ENCODE results near the gene NCF4.

- TF ChIP-seq RNF219 (CRISPR knock-in tag; IDR thresholded peaks at IDR 0.05) (no peak), FOSL1 (tag; conservative IDR thresholded peaks at IDR 0.05) (no peak), CEBPZ (IDR thresholded peaks at IDR 0.05; ENCODE audit: borderline replicate concordance, low read depth, low read length) (no peak), CTCF (IDR thresholded peaks at IDR 0.05 in 2 of 3, conservative IDR thresholded peaks at IDR 0.05 in 1 of 3; ENCODE audit: insufficient read depth in 2 of 3, low read depth in 1 of 3, low read length in 3 of 3) (no peak), CREB1 (IDR thresholded peaks at IDR 0.05) (no peak), CREB1 (CRISPR knock-in tag; IDR thresholded peaks at IDR 0.05) (no peak), REST (IDR thresholded peaks at IDR 0.05; ENCODE audit: borderline replicate concordance) (no peak), REST (CRISPR knock-in tag; IDR thresholded peaks at IDR 0.05; ENCODE audit: low read depth) (no peak), POLR2A (conservative IDR thresholded peaks at IDR 0.05) (no peak), EZH2 (IDR thresholded peaks at IDR 0.05; ENCODE audit: borderline replicate concordance, low read depth, low read length) (no peak), CEBPB (tag; IDR thresholded peaks at IDR 0.05) (no peak), ZNF347 (CRISPR knock-in tag; IDR thresholded peaks at IDR 0.05; ENCODE audit: low read depth) (no peak), CHD2 (IDR thresholded peaks at IDR 0.05; ENCODE audit: low read depth, low read length) (no peak), RCOR1 (IDR thresholded peaks at IDR 0.05; ENCODE audit: borderline replicate concordance in 1 of 2, low read depth in 2 of 2, low read length in 2 of 2) (no peak), MAX (CRISPR knock-in tag; IDR thresholded peaks at IDR 0.05) (no peak), RAD21 (CRISPR knock-in tag; conservative IDR thresholded peaks at IDR 0.05 in 1 of 2, IDR thresholded peaks at IDR 0.05 in 1 of 2) (no peak)
Measured at GRCh38 chr22:36838119-36839030, 22.4 kb upstream of the NCF4 start.

All from K562 (cell line).